HCT116 (cell line): ENCODE data around the gene RAPGEF6. TPM values are rescaled to one million over a fixed set of nuclear protein-coding genes. Genes with fewer than 3 reads are reported as not detected.
"Not testable (repeated sequence)": the region's sequence is repeated elsewhere in the genome, so short reads cannot be mapped to it uniquely, and the experiment has no call there.

Source experiments
- ATAC-seq: fragments of 200-7000 bp; cut with Tn5 transposase; 2 replicates; pipeline ENCODE4 v1.9.1; 2020; ENCODE audit warnings: mild to moderate bottlenecking, moderate library complexity
- BruUV-seq: library from RNA; stranded (reverse); fragments of 400-500 nt; replicated peaks from 2 replicates; lab custom pipeline; 2021; lab: Mats Ljungman, UMichigan
- CTCF ChIA-PET: fragments of 300-600 bp; sonication (Branson Sonifier 250); formaldehyde crosslinking; loops from one replicate; lab custom pipeline; 2021; ENCODE audit warnings: antibody characterized with exemption; lab: Charles Lee
- POLR2A ChIA-PET: fragments of 300-600, 350-600 bp; sonication (Branson Sonifier 250); formaldehyde crosslinking; loops from one replicate; lab custom pipeline; 2021; ENCODE audit warnings: antibody characterized with exemption; lab: Charles Lee
- RAD21 ChIA-PET, 2 experiments: fragments of 300-600 bp; sonication (Branson Sonifier 250); formaldehyde crosslinking; loops; one replicate each; lab custom pipeline; 2023; ENCODE audit warnings: low total read pairs in 2 of 2; ENCODE audit not compliant: uncharacterized antibody in 2 of 2, unreplicated experiment in 2 of 2, low non-redundant PET in 1 of 2; lab: Charles Lee
- DNase-seq: peaks from one replicate; pipeline ENCODE4 v3.0.0-alpha.2; 2010; ENCODE audit warnings: low read depth, low spot score
- H2AFZ ChIP-seq: fragments of 200-600 bp; shearing (Covaris generic), sonication (generic); 2 replicates; pipeline ENCODE4 v1.6.1; 2017; ENCODE audit warnings: low read depth, mixed run types, mixed read lengths, antibody characterized with exemption, low read length; ENCODE audit not compliant: poor library complexity, severe bottlenecking
- H3K27ac ChIP-seq: 2 replicates; pipeline ENCODE4 v1.5.1; 2012; ENCODE audit warnings: low read depth, low read length
- H3K27me3 ChIP-seq: fragments of 200-600 bp; sonication (generic); 2 replicates; pipeline ENCODE4 v1.6.1; 2016; ENCODE audit warnings: mixed run types, low read length, mixed read lengths; ENCODE audit not compliant: insufficient read depth
- H3K36me3 ChIP-seq, 2 experiments: fragments of 200-500 bp in 1 of 2; fragments of 200-600 bp in 1 of 2; sonication (Bioruptor generic) in 1 of 2; sonication (generic) in 1 of 2; 2 replicates each; pipeline versions ENCODE4 v1.5.1 to v1.6.1; 2014 to 2016; ENCODE audit warnings: low read length in 2 of 2, inconsistent platforms in 1 of 2, mixed read lengths in 1 of 2, mixed run types in 1 of 2; ENCODE audit not compliant: insufficient read depth in 2 of 2, control insufficient read depth in 1 of 2
- H3K4me1 ChIP-seq, 2 experiments: fragments of 200-600 bp in 1 of 2; sonication (generic) in 1 of 2; 2 replicates each; pipeline versions ENCODE4 v1.5.1 to v1.6.1; 2012 to 2017; ENCODE audit warnings: low read length in 2 of 2, inconsistent platforms in 1 of 2, mild to moderate bottlenecking in 1 of 2, mixed read lengths in 1 of 2, mixed run types in 1 of 2, moderate library complexity in 1 of 2; ENCODE audit not compliant: insufficient read depth in 2 of 2, control insufficient read depth in 1 of 2
- H3K4me2 ChIP-seq: fragments of 200-600 bp; sonication (generic); 2 replicates; pipeline ENCODE4 v1.6.1; 2017; ENCODE audit warnings: mixed run types, low read length, mixed read lengths
- H3K4me3 ChIP-seq, 2 experiments: fragments of 200-600 bp in 1 of 2; sonication (generic) in 1 of 2; replicated peaks in 1 of 2; 2 replicates each; pipeline ENCODE4 v1.5.1; 2011 to 2016; ENCODE audit warnings: low read length in 2 of 2, control low read depth in 1 of 2, low read depth in 1 of 2, mild to moderate bottlenecking in 1 of 2, mixed read lengths in 1 of 2, mixed run types in 1 of 2
- H3K79me2 ChIP-seq: fragments of 200-600 bp; sonication (generic); 2 replicates; pipeline ENCODE4 v1.6.1; 2017; ENCODE audit warnings: mild to moderate bottlenecking, mixed run types, low read length, moderate library complexity, mixed read lengths; ENCODE audit not compliant: insufficient read depth
- H3K9ac ChIP-seq: fragments of 200-600 bp; sonication (generic); 2 replicates; pipeline ENCODE4 v1.6.1; 2016; ENCODE audit warnings: low read length, mixed read lengths
- H3K9me2 ChIP-seq: fragments of 200-600 bp; sonication (generic), shearing (Covaris generic); 2 replicates; pipeline ENCODE4 v1.6.1; 2017; ENCODE audit warnings: mixed run types, mild to moderate bottlenecking, moderate library complexity; ENCODE audit not compliant: insufficient read depth
- H3K9me3 ChIP-seq, 2 experiments: fragments of 200-500 bp in 1 of 2; fragments of 200-600 bp in 1 of 2; sonication (Bioruptor generic) in 1 of 2; sonication (generic) in 1 of 2; 2 replicates each; pipeline ENCODE4 v1.6.1; 2014 to 2017; ENCODE audit warnings: low read length in 2 of 2, mixed read lengths in 2 of 2, inconsistent platforms in 1 of 2, low read depth in 1 of 2, mild to moderate bottlenecking in 1 of 2, mixed run types in 1 of 2, moderate library complexity in 1 of 2; ENCODE audit not compliant: control insufficient read depth in 1 of 2, insufficient read depth in 1 of 2
- H4K20me1 ChIP-seq: fragments of 200-600 bp; sonication (generic), shearing (Covaris generic); 2 replicates; pipeline ENCODE4 v1.6.1; 2017; ENCODE audit warnings: mixed run types, mild to moderate bottlenecking, moderate library complexity; ENCODE audit not compliant: insufficient read depth
- MAX ChIP-seq: IDR thresholded peaks from 2 replicates; pipeline ENCODE4 v1.6.1; 2012
- SRF ChIP-seq: IDR thresholded peaks from 2 replicates; pipeline ENCODE4 v1.6.1; 2012; ENCODE audit warnings: low read depth
- TCF7L2 ChIP-seq: IDR thresholded peaks from 2 replicates; pipeline ENCODE4 v1.7.0; 2011; ENCODE audit warnings: borderline replicate concordance, inconsistent platforms; ENCODE audit not compliant: insufficient read depth, insufficient read length; ENCODE audit errors: extremely low read depth
- ZFX ChIP-seq: fragments of 450-650 bp; IDR thresholded peaks from 2 replicates; pipeline ENCODE4 v1.6.1; 2017
- intact Hi-C: fragments of 100-400 bp; cut with micrococcal nuclease; formaldehyde crosslinking; loops from 2 replicates; pipeline ENCODE4 v1.10.0; 2022
- total RNA-seq: library from RNA; stranded (reverse); gene quantifications from one replicate; pipeline ENCODE4 v1.2.1, GENCODE V29; 2021; ENCODE audit not compliant: unreplicated experiment

RAPGEF6 gene
- total RNA-seq, 1 experiment from 2014 or later: 18.4 TPM

- ChIA-PET POLR2A (no interaction called here), RAD21 (no interaction called here), CTCF (no interaction called here)
- Histone ChIP-seq H3K79me2 (no peaks in the 10 kb centered on the region), H4K20me1 (no peaks in the 10 kb centered on the region), H3K9ac (no peak overlapping the region), H3K27me3 (no peaks in the 10 kb centered on the region), H3K4me3 (no peak overlapping the region), H3K36me3 (peaks cover 3 to 4% of the 10 kb centered on the region in 2 experiments; a peak in 2 of 4 replicates)
- intact Hi-C loops: no loop called here
- no peak for DNase-seq
- TF ChIP-seq MAX: no peak
- TF ChIP-seq SRF: no peak
- TF ChIP-seq, all 23 proteins: peak for 0
- Histone ChIP-seq H3K9me3 (no peaks in the 10 kb centered on the region), H3K27ac (no peak overlapping the region), H3K4me2 (no peak overlapping the region), H3K9me2 (no peaks in the 10 kb centered on the region), H2AFZ (no peak overlapping the region), H3K4me1 (no peaks in the 10 kb centered on the region)
- no peak for ATAC-seq
- no TSS peak for BruUV-seq
These were observed 229.4 kb downstream of the RAPGEF6 start for GRCh38 chr5:131405674-131406073.

GRCh38 chr5:131400585-131400984 is 234.4 kb downstream of the RAPGEF6 start:
- no peaks in the 10 kb centered on the region for H3K9me2 ChIP-seq
- peaks cover 6 to 9% of the 10 kb centered on the region in 2 experiments; a peak in 2 of 4 replicates for H3K36me3 ChIP-seq
- no peak overlapping the region for H2AFZ ChIP-seq
- no peaks in the 10 kb centered on the region for H3K4me1 ChIP-seq
- intact Hi-C loops: no loop called here
- no TSS peak for BruUV-seq
- H3K9ac ChIP-seq: no peak overlapping the region
- H3K27ac ChIP-seq: no peak overlapping the region
- no peaks in the 10 kb centered on the region for H3K27me3 ChIP-seq
- ATAC-seq (no peak), DNase-seq (no peak)
- no peaks in the 10 kb centered on the region for H3K79me2 ChIP-seq
- H3K4me3 ChIP-seq: no peak overlapping the region
- ChIA-PET CTCF (no interaction called here), RAD21 (no interaction called here), POLR2A (no interaction called here)
- H3K9me3 ChIP-seq: no peaks in the 10 kb centered on the region
- no peaks in the 10 kb centered on the region for H4K20me1 ChIP-seq
- TF ChIP-seq TCF7L2 (no peak), MAX (no peak), ZFX (no peak)
- no peak overlapping the region for H3K4me2 ChIP-seq

- H3K27me3 ChIP-seq, H3K27ac ChIP-seq, H2AFZ ChIP-seq, H3K4me2 ChIP-seq, H3K4me1 ChIP-seq, H4K20me1 ChIP-seq, H3K9ac ChIP-seq, H3K9me3 ChIP-seq, H3K9me2 ChIP-seq, DNase-seq, ATAC-seq, intact Hi-C loops, BruUV-seq, POLR2A ChIA-PET, CTCF ChIA-PET, H3K79me2 ChIP-seq, RAD21 ChIA-PET, H3K4me3 ChIP-seq: not testable (repeated sequence)
- H3K36me3 ChIP-seq: peaks cover 6 to 15% of the 10 kb centered on the region in 2 experiments; a peak in 2 of 4 replicates
These were observed 236.0 kb downstream of the RAPGEF6 start for GRCh38 chr5:131399007-131399406.
